ENCODE results near the gene ANTXR2. TPM values are rescaled to one million over a fixed set of nuclear protein-coding genes. Genes with fewer than 3 reads are reported as not detected.

Gene ANTXR2
- total and polyA plus RNA-seq, 2 of the 13 experiments (the other 11 are each of a cell fraction or from before 2014, with no cell fraction given): 4.6 to 14.5 TPM

DNA sequence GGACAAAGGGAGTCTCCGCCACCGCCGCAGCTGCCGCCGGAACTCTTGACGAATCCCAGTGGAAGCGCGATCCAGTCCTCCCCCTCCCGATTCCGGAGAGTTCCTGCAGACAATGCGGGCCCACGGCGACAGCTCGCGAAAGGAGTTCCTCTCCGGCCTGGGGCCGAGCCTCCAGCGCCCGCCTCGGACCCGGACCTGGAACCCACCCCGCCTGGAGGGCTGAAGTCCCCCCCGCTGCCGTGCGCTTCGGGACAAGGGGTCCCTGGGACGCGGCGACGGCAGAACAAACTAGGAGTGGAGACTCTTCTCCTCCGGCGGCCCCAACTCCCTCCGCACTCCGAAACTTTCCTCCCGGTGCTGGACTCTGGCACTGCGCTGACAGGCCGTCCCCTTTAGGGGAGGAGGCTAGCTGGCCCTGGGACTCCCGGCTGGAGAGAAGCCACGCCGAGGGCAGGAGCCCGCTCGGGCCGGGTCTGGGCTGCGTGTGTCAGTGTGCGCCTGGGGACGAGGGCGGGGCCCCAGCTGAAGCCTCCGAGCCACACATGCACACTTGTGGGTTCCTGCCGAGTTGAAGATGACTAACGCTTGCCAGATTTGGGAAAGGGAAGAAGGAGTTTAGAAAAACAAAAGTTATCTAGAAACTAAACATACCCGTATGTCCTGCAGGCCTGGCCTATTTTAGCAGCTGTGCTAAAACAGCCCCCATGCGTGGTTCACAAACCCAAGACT, at the start of gene ANTXR2 (continued):
- TF ChIP-seq HMGXB3 (CRISPR knock-in tag; IDR thresholded peaks at IDR 0.05; ENCODE audit: borderline replicate concordance): no peak
- no peak for TF ChIP-seq GZF1 (CRISPR knock-in tag; IDR thresholded peaks at IDR 0.05)
- TF ChIP-seq ZNF816 (CRISPR knock-in tag; IDR thresholded peaks at IDR 0.05; ENCODE audit: borderline replicate concordance): no peak
- no peak for TF ChIP-seq ZNF121 (CRISPR knock-in tag; IDR thresholded peaks at IDR 0.05)
- peak; percentile 79 for TF ChIP-seq ZFX (CRISPR knock-in tag; IDR thresholded peaks at IDR 0.05; ENCODE audit: low read depth)
- TF ChIP-seq, protein P1, sequence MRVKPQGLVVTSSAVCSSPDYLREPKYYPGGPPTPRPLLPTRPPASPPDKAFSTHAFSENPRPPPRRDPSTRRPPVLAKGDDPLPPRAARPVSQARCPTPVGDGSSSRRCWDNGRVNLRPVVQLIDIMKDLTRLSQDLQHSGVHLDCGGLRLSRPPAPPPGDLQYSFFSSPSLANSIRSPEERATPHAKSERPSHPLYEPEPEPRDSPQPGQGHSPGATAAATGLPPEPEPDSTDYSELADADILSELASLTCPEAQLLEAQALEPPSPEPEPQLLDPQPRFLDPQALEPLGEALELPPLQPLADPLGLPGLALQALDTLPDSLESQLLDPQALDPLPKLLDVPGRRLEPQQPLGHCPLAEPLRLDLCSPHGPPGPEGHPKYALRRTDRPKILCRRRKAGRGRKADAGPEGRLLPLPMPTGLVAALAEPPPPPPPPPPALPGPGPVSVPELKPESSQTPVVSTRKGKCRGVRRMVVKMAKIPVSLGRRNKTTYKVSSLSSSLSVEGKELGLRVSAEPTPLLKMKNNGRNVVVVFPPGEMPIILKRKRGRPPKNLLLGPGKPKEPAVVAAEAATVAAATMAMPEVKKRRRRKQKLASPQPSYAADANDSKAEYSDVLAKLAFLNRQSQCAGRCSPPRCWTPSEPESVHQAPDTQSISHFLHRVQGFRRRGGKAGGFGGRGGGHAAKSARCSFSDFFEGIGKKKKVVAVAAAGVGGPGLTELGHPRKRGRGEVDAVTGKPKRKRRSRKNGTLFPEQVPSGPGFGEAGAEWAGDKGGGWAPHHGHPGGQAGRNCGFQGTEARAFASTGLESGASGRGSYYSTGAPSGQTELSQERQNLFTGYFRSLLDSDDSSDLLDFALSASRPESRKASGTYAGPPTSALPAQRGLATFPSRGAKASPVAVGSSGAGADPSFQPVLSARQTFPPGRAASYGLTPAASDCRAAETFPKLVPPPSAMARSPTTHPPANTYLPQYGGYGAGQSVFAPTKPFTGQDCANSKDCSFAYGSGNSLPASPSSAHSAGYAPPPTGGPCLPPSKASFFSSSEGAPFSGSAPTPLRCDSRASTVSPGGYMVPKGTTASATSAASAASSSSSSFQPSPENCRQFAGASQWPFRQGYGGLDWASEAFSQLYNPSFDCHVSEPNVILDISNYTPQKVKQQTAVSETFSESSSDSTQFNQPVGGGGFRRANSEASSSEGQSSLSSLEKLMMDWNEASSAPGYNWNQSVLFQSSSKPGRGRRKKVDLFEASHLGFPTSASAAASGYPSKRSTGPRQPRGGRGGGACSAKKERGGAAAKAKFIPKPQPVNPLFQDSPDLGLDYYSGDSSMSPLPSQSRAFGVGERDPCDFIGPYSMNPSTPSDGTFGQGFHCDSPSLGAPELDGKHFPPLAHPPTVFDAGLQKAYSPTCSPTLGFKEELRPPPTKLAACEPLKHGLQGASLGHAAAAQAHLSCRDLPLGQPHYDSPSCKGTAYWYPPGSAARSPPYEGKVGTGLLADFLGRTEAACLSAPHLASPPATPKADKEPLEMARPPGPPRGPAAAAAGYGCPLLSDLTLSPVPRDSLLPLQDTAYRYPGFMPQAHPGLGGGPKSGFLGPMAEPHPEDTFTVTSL (CRISPR knock-in tag; IDR thresholded peaks at IDR 0.05; ENCODE audit: borderline replicate concordance): no peak; the same call in 1 of the 2 replicates
- TF ChIP-seq ZNF800 (CRISPR knock-in tag; IDR thresholded peaks at IDR 0.05): no peak; the same call in 1 of the 2 replicates
- TF ChIP-seq, protein P2, sequence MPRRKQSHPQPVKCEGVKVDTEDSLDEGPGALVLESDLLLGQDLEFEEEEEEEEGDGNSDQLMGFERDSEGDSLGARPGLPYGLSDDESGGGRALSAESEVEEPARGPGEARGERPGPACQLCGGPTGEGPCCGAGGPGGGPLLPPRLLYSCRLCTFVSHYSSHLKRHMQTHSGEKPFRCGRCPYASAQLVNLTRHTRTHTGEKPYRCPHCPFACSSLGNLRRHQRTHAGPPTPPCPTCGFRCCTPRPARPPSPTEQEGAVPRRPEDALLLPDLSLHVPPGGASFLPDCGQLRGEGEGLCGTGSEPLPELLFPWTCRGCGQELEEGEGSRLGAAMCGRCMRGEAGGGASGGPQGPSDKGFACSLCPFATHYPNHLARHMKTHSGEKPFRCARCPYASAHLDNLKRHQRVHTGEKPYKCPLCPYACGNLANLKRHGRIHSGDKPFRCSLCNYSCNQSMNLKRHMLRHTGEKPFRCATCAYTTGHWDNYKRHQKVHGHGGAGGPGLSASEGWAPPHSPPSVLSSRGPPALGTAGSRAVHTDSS (CRISPR knock-in tag; conservative IDR thresholded peaks at IDR 0.05): no peak
- TF ChIP-seq ZSCAN22 (CRISPR knock-in tag; IDR thresholded peaks at IDR 0.05): peak; percentile 52; the same call in 1 of the 2 replicates
- 0 out of 2 replicates have a peak, but pooled peaks have one; percentile 26 for TF ChIP-seq ISL2 (CRISPR knock-in tag; IDR thresholded peaks at IDR 0.05)
- no peak; the same call in 1 of the 2 replicates for TF ChIP-seq ETV6 (CRISPR knock-in tag; conservative IDR thresholded peaks at IDR 0.05)
- TF ChIP-seq RBM39 (IDR thresholded peaks at IDR 0.05; ENCODE audit: low read depth, low read length, poor library complexity, severe bottlenecking): no peak
- no peak for TF ChIP-seq SNAPC2 (CRISPR knock-in tag; IDR thresholded peaks at IDR 0.05)
- no peak for TF ChIP-seq MIXL1 (CRISPR knock-in tag; IDR thresholded peaks at IDR 0.05)
- TF ChIP-seq TOE1 (CRISPR knock-in tag; IDR thresholded peaks at IDR 0.05): no peak

All from HepG2 (cell line).